ENCODE data around the gene ADPRHL1.

ADPRHL1 gene

DNA sequence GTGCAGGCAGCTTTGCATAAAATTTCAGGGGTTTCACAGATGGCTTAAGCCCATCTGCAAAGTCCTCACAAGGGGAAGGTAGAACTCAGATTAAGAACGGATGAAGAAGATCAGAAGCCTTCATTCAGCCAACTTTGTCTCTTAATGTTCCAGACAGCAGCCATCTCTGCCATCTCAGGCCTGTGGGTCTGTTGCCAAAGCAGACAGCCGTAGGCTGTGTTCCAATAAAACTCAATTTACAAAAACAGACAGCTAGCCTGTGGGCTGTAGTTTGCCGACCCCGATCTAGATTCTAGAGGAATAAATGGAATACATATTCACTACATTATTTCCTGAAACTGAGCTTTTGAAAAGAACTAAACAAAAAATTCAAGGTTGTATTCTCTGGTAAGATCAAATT lies 33.4 kb upstream of the ADPRHL1 start:
- H3K36me3 ChIP-seq: peaks cover 12 to 53% (median 30%) of the 10 kb centered on the region in 11 experiments
- no peaks in the 10 kb centered on the region for H3K27me3 ChIP-seq
- no peak overlapping the region; a peak in 1 of 22 replicates for H3K4me2 ChIP-seq
- peaks cover 25 to 47% (median 32%) of the 10 kb centered on the region in 10 experiments for H3K4me1 ChIP-seq
- TF ChIP-seq Cebpa-rat (IDR thresholded peaks at IDR 0.05): no peak
- H4K20me1 ChIP-seq: peaks cover 57 to 90% (median 77%) of the 10 kb centered on the region in 11 experiments; a peak in 21 of 22 replicates
- no peak overlapping the region for H3K27ac ChIP-seq
- H3K9me3 ChIP-seq (replicated peaks in 1 of 11): no peaks in the 10 kb centered on the region
- H3K4me3 ChIP-seq: no peak overlapping the region
- H3K9ac ChIP-seq: no peak overlapping the region

GRCh38 chr13:113485545-113485944 lies 32.3 kb upstream of the ADPRHL1 start:
- Histone ChIP-seq H3K4me2 (no peak overlapping the region), H3K27me3 (no peaks in the 10 kb centered on the region), H3K9me3 (replicated peaks in 1 of 11) (no peaks in the 10 kb centered on the region), H3K36me3 (peaks cover 14 to 65% (median 33%) of the 10 kb centered on the region in 11 experiments), H3K4me1 (peaks cover 22 to 44% (median 28%) of the 10 kb centered on the region in 10 experiments), H3K27ac (no peak overlapping the region), H3K9ac (no peak overlapping the region), H4K20me1 (peaks cover 57 to 91% (median 77%) of the 10 kb centered on the region in 11 experiments; a peak in 21 of 22 replicates), H3K4me3 (no peak overlapping the region)
- TF ChIP-seq Cebpa-rat (IDR thresholded peaks at IDR 0.05): no peak

DNA sequence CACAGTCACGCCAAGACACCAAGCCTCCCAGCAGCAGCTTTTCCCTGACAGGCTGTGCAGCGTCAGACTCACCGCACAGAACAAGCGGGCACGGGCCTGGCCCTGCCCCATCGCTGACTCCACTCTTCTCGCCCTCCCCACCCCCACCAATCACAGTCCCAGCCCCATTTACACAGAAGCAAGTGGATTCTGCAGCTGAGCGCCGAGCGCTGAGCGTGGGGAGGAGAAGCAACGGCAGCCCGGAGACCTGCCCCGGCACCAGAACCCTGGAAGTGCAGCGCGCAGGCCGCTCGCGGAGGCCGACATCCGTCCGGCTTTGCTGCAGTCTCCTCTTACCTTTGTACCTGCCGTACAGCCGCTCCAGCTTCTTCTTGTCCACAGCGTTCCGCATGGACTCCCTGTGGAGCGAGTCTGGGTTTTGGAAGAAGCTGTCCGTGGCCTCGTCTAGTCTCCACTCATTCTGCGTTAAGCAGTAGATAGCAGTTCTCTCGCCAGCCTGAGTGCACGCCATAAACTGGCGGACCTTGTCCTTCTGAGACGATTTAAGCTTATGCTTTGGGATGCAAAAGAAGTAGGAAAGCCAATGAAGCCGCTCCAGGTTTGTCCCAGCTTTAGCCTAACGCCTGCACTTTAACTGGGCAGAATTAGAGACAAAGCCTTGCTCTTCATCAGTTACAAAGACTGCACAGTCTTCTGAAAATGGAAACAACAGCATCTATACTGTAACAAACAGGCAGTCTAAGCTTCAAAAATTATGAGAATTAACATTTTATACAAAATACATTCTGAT lies 30.4 kb upstream of the ADPRHL1 start:
- H3K36me3 ChIP-seq: peaks cover 33 to 83% (median 52%) of the 10 kb centered on the region in 11 experiments
- TF ChIP-seq Cebpa-rat (IDR thresholded peaks at IDR 0.05): no peak
- peaks cover 10 to 31% (median 16%) of the 10 kb centered on the region in 10 experiments for H3K4me1 ChIP-seq
- no peaks in the 10 kb centered on the region for H3K27me3 ChIP-seq
- 0 out of 22 replicates have a peak overlapping the region, but pooled peaks of 1 of the 11 experiments have one; percentile 1 for H3K9ac ChIP-seq
- no peak overlapping the region for H3K4me2 ChIP-seq
- H3K27ac ChIP-seq: no peak overlapping the region
- peaks cover 47 to 76% (median 63%) of the 10 kb centered on the region in 11 experiments; a peak in 21 of 22 replicates for H4K20me1 ChIP-seq
- H3K9me3 ChIP-seq (replicated peaks in 1 of 11): no peaks in the 10 kb centered on the region
- no peak overlapping the region for H3K4me3 ChIP-seq

- Histone ChIP-seq H3K27me3 (no peaks in the 10 kb centered on the region), H3K9ac (peak overlapping the region in 1 of 11 experiments; percentile 1; a peak in 1 of 22 replicates), H3K27ac (no peak overlapping the region), H3K36me3 (peaks cover 39 to 88% (median 58%) of the 10 kb centered on the region in 11 experiments), H3K4me3 (no peak overlapping the region), H4K20me1 (peaks cover 43 to 70% (median 57%) of the 10 kb centered on the region in 11 experiments; a peak in 21 of 22 replicates), H3K4me2 (no peak overlapping the region), H3K9me3 (replicated peaks in 1 of 11) (no peaks in the 10 kb centered on the region), H3K4me1 (peaks cover 4 to 25% (median 10%) of the 10 kb centered on the region in 10 experiments; a peak in 19 of 20 replicates)
- TF ChIP-seq Cebpa-rat (IDR thresholded peaks at IDR 0.05): no peak
Observed at GRCh38 chr13:113483081-113483480, 29.8 kb upstream of the ADPRHL1 start.

DNA sequence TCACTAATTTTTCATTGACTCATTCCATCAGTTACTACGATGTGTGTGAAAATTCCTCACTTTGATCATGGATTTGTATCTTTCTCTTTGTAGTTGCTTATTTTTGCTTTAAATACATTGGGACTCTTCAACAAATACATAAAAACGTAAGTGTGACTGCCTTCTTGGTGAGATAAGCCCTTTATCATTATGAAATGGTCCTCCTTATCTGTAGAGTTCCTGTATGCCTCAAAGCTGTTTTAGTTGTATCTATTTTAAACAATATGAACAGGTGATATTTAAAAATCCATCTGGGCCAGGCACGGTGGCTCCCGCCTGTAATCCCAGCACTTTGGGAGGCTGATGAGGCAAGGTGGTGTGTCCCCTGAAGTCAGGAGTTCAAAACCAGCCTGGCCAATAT lies 25.9 kb upstream of the ADPRHL1 start:
- Histone ChIP-seq H3K9me3 (replicated peaks in 1 of 11) (no peaks in the 10 kb centered on the region), H3K4me2 (no peak overlapping the region), H3K36me3 (peaks cover 76 to 95% (median 82%) of the 10 kb centered on the region in 11 experiments), H3K27ac (no peak overlapping the region), H3K4me3 (no peak overlapping the region), H3K4me1 (peaks cover 0 to 11% (median 8%) of the 10 kb centered on the region in 10 experiments; a peak in 13 of 20 replicates), H4K20me1 (peaks cover 13 to 31% (median 20%) of the 10 kb centered on the region in 11 experiments; a peak in 21 of 22 replicates), H3K9ac (no peak overlapping the region), H3K27me3 (no peaks in the 10 kb centered on the region)
- no peak for TF ChIP-seq Cebpa-rat (IDR thresholded peaks at IDR 0.05)

GRCh38 chr13:113477724-113478123 lies 24.4 kb upstream of the ADPRHL1 start:
- Histone ChIP-seq H3K4me1 (peaks cover 0 to 15% (median 11%) of the 10 kb centered on the region in 10 experiments; a peak in 13 of 20 replicates), H3K27ac (no peak overlapping the region), H3K4me3 (no peak overlapping the region)

DNA sequence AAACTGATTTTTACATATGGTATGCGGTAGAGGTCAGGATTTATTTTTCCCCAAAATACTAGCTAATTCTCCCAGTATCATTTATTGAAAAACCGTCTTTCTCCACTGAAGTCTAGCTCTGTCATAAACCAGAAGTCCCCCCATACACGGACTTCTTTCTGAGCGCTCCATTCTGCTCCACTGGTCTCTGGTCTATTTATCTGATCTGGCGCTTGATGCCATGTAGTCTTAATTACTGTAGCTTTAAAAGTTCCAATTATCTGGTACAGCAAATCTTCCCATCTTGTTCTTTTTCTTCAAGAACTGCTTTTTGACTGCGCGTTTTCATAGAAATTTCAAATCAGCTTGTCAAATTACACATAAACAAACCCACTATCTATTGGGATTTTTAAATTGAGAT lies 23.5 kb upstream of the ADPRHL1 start:
- H3K4me1 ChIP-seq: peaks cover 0 to 15% (median 11%) of the 10 kb centered on the region in 10 experiments; a peak in 13 of 20 replicates
- no peak overlapping the region for H3K27ac ChIP-seq
- H3K27me3 ChIP-seq: no peaks in the 10 kb centered on the region
- H3K4me3 ChIP-seq: no peak overlapping the region
- no peak overlapping the region for H3K4me2 ChIP-seq
- peaks cover 82 to 100% (median 90%) of the 10 kb centered on the region in 11 experiments for H3K36me3 ChIP-seq
- peaks cover 0 to 19% (median 0%) of the 10 kb centered on the region in 11 experiments; a peak in 5 of 22 replicates for H4K20me1 ChIP-seq
- H3K9me3 ChIP-seq (replicated peaks in 1 of 11): no peaks in the 10 kb centered on the region
- TF ChIP-seq Cebpa-rat (IDR thresholded peaks at IDR 0.05): no peak
- no peak overlapping the region for H3K9ac ChIP-seq

More at GRCh38 chr13:113477724-113478123, 24.4 kb upstream of the ADPRHL1 start:
- Histone ChIP-seq H3K9ac (no peak overlapping the region), H3K27me3 (no peaks in the 10 kb centered on the region), H4K20me1 (peaks cover 1 to 17% (median 6%) of the 10 kb centered on the region in 11 experiments; a peak in 11 of 22 replicates), H3K9me3 (replicated peaks in 1 of 11) (no peaks in the 10 kb centered on the region), H3K36me3 (peaks cover 76 to 95% (median 82%) of the 10 kb centered on the region in 11 experiments), H3K4me2 (no peak overlapping the region)
- no peak for TF ChIP-seq Cebpa-rat (IDR thresholded peaks at IDR 0.05)

GRCh38 chr13:113475911-113476310 lies 22.6 kb upstream of the ADPRHL1 start:
- Histone ChIP-seq H3K36me3 (peaks cover 89 to 100% (median 98%) of the 10 kb centered on the region in 11 experiments), H3K4me2 (no peak overlapping the region), H4K20me1 (peaks cover 0 to 16% (median 1%) of the 10 kb centered on the region in 11 experiments; a peak in 4 of 22 replicates), H3K27ac (no peak overlapping the region), H3K27me3 (no peaks in the 10 kb centered on the region), H3K9ac (no peak overlapping the region), H3K9me3 (replicated peaks in 1 of 11) (no peaks in the 10 kb centered on the region), H3K4me1 (peaks cover 0 to 17% (median 11%) of the 10 kb centered on the region in 10 experiments; a peak in 13 of 20 replicates), H3K4me3 (no peak overlapping the region)
- no peak for TF ChIP-seq Cebpa-rat (IDR thresholded peaks at IDR 0.05)

DNA sequence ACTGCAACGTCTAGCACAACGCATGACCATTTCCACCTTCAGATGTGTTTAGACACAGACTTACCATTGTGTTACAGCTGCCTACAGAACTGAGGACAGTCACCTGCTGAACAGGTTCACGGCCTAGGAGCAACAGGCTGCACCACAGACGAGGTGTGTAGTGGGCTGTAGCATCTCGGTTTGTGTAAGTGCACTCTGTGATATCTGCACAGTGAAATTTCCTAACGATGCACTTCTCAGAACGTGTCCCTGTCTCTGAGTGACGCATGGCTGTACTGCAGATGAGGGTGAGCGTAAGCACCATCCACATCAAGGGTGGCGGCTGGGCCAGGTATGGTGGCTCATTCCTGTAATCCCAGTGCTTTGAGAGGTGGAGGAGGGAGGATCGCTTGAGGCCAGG lies 22.0 kb upstream of the ADPRHL1 start:
- Histone ChIP-seq H3K4me2 (peak overlapping the region in 1 of 11 experiments; percentile 42; a peak in 2 of 22 replicates), H3K27ac (peak overlapping the region in 2 of 11 experiments; percentile 60 to 64; a peak in 4 of 22 replicates), H3K4me3 (no peak overlapping the region), H4K20me1 (peaks cover 0 to 22% (median 7%) of the 10 kb centered on the region in 11 experiments; a peak in 4 of 22 replicates), H3K36me3 (peaks cover 84 to 100% (median 99%) of the 10 kb centered on the region in 11 experiments), H3K27me3 (no peaks in the 10 kb centered on the region), H3K9ac (no peak overlapping the region), H3K9me3 (replicated peaks in 1 of 11) (no peaks in the 10 kb centered on the region), H3K4me1 (peaks cover 0 to 24% (median 11%) of the 10 kb centered on the region in 10 experiments; a peak in 13 of 20 replicates)
- no peak for TF ChIP-seq Cebpa-rat (IDR thresholded peaks at IDR 0.05)

Measured in BLaER1 treated with 17β-estradiol and CSF1 and Interleukin-3, amounts not matched to agents 10 nM and 100 nM (cell line).